ENCODE data around the gene LIAS.

GRCh38 chr4:39486221-39486804, 27.5 kb downstream of the LIAS start:
- TF ChIP-seq CTCF (IDR thresholded peaks at IDR 0.05) (no peak), POLR2A (IDR thresholded peaks at IDR 0.05) (no peak)
